Brain microvascular endothelial cell (primary cell): ENCODE measurements around the gene RPN2.

Experiments
- DNase-seq: peaks from one replicate; pipeline ENCODE4 v3.0.0-alpha.2; 2020
- H3K27ac ChIP-seq: fragments of 250-450 bp; sonication (Bioruptor Pico); 2 replicates; pipeline ENCODE4 v1.5.1; 2020; ENCODE audit warnings: mild to moderate bottlenecking, moderate library complexity
- H3K27me3 ChIP-seq: fragments of 250-450 bp; sonication (Bioruptor Pico); replicated peaks from 2 replicates; pipeline ENCODE4 v1.5.1; 2020; ENCODE audit warnings: mild to moderate bottlenecking
- H3K36me3 ChIP-seq: fragments of 250-450 bp; sonication (Bioruptor Pico); replicated peaks from 2 replicates; pipeline ENCODE4 v1.5.1; 2020; ENCODE audit warnings: mild to moderate bottlenecking
- H3K4me3 ChIP-seq: 2 replicates; pipeline ENCODE4 v1.5.1; 2011; ENCODE audit warnings: low read depth, mild to moderate bottlenecking, control low read depth, low read length, moderate library complexity
- CTCF ChIP-seq: IDR thresholded peaks from 2 replicates; pipeline ENCODE4 v1.5.1; 2011; ENCODE audit warnings: low read depth, mild to moderate bottlenecking, moderate library complexity, low read length, control low read depth, inconsistent platforms; ENCODE audit errors: missing control alignments
- in situ Hi-C: cut with HindIII; loops from 2 replicates; pipeline ENCODE4 v1.10.0; 2017; ENCODE audit warnings: low sequenced_read_pairs, low pct_ligation_motif_present

RPN2 gene

GRCh38 chr20:37205794-37206193 lies 26.7 kb downstream of the RPN2 start:
- Histone ChIP-seq H3K4me3 (no peak overlapping the region), H3K27ac (no peak overlapping the region), H3K36me3 (peaks cover 56% of the 10 kb centered on the region), H3K27me3 (no peaks in the 10 kb centered on the region)
- no peak for TF ChIP-seq CTCF
- DNase-seq: no peak
- in situ Hi-C loops: no loop called here

GRCh38 chr20:37207171-37207570 lies 28.0 kb downstream of the RPN2 start:
- H3K4me3 ChIP-seq: no peak overlapping the region
- peaks cover 59% of the 10 kb centered on the region for H3K36me3 ChIP-seq
- TF ChIP-seq CTCF: no peak
- in situ Hi-C loops: no loop called here
- no peak for DNase-seq
- no peak overlapping the region for H3K27ac ChIP-seq
- no peaks in the 10 kb centered on the region for H3K27me3 ChIP-seq

GRCh38 chr20:37209193-37209592 lies 30.1 kb downstream of the RPN2 start:
- no peak overlapping the region for H3K27ac ChIP-seq
- in situ Hi-C loops: no loop called here
- H3K36me3 ChIP-seq: peaks cover 61% of the 10 kb centered on the region
- no peak for DNase-seq
- H3K4me3 ChIP-seq: no peak overlapping the region
- TF ChIP-seq CTCF: no peak
- H3K27me3 ChIP-seq: no peaks in the 10 kb centered on the region

- in situ Hi-C loops: no loop called here
These were observed 30.7 kb downstream of the RPN2 start for GRCh38 chr20:37209661-37210314.

GRCh38 chr20:37218441-37218840 lies 39.3 kb downstream of the RPN2 start:
- H3K36me3 ChIP-seq: peaks cover 25% of the 10 kb centered on the region
- DNase-seq: no peak

More at GRCh38 chr20:37209661-37210314, 30.7 kb downstream of the RPN2 start:
- Histone ChIP-seq H3K4me3 (no peak overlapping the region), H3K27ac (no peak overlapping the region), H3K27me3 (no peaks in the 10 kb centered on the region), H3K36me3 (peaks cover 60% of the 10 kb centered on the region)
- TF ChIP-seq CTCF: no peak
- DNase-seq: no peak

More at GRCh38 chr20:37218441-37218840, 39.3 kb downstream of the RPN2 start:
- no peaks in the 10 kb centered on the region for H3K27me3 ChIP-seq
- in situ Hi-C loops: no loop called here
- TF ChIP-seq CTCF: no peak
- no peak overlapping the region for H3K4me3 ChIP-seq
- no peak overlapping the region for H3K27ac ChIP-seq
